Measurements from ENCODE around the gene NBPF9.
"Not testable (repeated sequence)": the region's sequence is repeated elsewhere in the genome, so short reads cannot be mapped to it uniquely, and the experiment has no call there.

GRCh38 chr1:149130938-149131337 lies 27.6 kb upstream of the NBPF9 start:
- TF ChIP-seq CTCF (IDR thresholded peaks at IDR 0.05; ENCODE audit: borderline replicate concordance, extremely low read depth, low read length, poor library complexity, severe bottlenecking); EZH2 (IDR thresholded peaks at IDR 0.05; ENCODE audit: borderline replicate concordance, low read depth, low read length, severe bottlenecking): not testable (repeated sequence)

Data from DND-41 (cell line).